NCI-H187 (cell line): ENCODE results near the gene TRDMT1.
A peak's percentile ranks its signal among the peaks of the same experiment; 100 is the strongest.

Source experiments
- DNase-seq, 2 experiments: peaks; one replicate each; lab custom pipeline; 2025; lab: John Stamatoyannopoulos, UW

The TRDMT1 gene, protein sequence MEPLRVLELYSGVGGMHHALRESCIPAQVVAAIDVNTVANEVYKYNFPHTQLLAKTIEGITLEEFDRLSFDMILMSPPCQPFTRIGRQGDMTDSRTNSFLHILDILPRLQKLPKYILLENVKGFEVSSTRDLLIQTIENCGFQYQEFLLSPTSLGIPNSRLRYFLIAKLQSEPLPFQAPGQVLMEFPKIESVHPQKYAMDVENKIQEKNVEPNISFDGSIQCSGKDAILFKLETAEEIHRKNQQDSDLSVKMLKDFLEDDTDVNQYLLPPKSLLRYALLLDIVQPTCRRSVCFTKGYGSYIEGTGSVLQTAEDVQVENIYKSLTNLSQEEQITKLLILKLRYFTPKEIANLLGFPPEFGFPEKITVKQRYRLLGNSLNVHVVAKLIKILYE

DNA sequence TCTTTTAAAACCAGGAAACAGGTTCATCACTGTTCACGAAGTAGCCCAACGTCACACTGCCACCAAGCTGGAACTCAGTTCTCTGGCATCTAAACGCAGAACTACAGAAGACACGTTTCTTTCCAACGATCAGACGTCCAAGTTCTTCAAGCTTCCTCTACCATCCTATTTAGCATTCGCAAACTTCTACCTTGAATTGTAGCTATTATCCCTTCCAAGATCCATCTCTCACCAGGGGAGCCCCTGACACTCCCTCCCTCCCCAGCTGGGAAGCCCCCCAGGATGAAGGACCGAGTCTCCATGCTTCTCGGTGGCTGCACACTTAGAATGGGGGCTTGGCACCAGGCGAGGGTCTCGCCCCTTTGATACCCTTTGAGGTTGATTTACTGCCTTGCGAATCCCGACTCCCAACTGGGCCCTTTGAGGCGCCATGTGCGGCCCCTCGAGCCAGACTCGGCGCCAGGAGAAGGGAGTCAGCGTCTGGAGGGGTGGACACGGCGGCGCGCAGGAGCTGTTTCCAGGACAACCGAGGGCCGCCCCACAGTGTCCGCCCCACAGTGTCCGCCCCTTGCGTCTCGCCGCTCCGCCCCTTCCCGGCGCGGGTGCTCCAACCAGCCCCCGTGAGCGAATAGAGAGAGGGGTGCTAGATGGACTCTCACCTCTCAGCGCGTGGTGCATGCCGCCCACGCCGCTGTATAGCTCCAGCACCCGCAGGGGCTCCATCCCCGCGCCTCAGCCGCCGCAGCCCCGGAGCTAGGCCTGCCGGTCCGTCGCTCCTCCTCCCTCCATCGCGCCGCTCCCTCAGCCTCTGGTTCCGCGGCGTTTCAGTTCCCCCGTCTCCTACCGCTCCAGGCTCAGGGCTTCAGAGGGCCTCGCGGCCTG, at the start of gene TRDMT1:
Gene TRDMT1 (minus strand): TSS at position 761 of the 882 bp plus-strand sequence. CDS start 38 bp downstream, at position 723.
- peak; percentile 30 to 46 for DNase-seq

DNA sequence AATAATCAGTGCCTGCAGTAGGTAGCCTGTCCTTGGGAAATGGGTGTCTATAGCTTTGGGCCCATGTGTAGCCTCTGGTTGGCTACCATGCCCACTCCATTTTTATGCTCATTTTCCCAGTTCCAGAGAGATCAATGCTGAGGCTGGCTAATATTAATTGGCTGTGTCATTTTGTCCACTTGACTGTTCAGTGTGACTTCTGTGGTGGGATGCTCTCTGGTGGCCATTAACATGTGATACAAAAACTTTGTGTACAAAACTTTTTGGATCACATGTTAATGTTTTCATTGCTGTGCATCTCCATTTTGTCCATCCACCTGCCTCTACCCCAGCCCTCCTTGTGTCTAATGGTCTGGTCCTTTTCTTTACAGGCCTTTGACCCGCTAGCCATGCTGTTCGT, 49.3 kb upstream of the TRDMT1 start:
- DNase-seq: no peak

DNA sequence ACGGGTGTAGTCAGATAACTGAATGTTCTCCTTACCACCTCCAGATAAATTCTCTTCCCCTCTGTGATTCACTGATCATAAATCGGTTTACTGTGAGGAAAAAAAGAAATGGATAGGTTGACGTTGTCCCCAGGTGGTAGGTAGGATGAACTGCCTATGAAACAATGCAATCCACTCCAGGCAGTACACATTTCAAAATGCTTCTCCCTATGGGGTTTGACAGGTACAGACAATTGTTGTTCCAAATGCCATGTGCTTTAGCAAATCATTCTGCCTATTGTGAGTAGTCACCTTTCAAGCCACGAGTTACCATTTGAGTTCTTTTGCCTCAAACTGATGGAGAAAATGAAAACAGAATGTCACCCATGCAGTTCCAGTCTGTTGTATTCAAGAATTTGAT, 48.3 kb upstream of the TRDMT1 start:
- DNase-seq: no peak

DNA sequence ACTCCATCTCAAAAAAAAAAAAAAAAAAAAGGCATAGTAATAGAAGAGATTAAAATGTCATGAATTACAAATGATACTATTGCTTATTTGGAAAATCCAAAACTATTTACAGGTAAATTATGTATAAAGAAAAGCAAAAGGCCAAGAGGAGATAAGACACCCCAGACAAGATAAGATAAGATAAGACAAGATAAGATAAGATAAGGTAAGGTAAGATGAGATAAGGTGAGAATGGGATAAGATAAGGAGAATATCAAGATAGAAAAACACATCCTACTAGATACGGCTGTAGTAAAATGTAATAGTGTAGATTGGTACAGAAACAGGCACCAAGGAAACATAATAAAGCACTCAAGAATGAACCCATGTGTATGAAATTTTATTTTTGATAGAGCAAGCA, 47.5 kb upstream of the TRDMT1 start:
- no peak for DNase-seq

DNA sequence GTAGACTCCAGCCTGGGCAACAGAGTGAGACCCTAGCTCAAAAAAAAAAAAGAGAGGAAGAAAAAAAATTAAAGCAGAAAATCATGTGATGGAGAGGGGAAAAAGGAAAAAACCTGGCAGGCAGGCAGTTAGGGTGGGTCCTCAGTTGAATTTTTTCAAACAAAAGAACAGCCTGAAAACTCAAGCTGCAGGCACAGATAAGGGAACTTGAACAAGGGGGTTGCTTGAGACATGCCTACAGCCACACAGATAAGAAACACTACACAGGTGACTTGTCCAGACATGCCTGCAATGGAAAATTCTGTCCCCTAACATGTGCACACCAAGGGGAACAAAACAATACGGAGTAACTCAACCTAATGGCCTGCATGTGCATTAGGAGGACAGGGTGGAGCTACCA, 45.7 kb upstream of the TRDMT1 start:
- DNase-seq: no peak

DNA sequence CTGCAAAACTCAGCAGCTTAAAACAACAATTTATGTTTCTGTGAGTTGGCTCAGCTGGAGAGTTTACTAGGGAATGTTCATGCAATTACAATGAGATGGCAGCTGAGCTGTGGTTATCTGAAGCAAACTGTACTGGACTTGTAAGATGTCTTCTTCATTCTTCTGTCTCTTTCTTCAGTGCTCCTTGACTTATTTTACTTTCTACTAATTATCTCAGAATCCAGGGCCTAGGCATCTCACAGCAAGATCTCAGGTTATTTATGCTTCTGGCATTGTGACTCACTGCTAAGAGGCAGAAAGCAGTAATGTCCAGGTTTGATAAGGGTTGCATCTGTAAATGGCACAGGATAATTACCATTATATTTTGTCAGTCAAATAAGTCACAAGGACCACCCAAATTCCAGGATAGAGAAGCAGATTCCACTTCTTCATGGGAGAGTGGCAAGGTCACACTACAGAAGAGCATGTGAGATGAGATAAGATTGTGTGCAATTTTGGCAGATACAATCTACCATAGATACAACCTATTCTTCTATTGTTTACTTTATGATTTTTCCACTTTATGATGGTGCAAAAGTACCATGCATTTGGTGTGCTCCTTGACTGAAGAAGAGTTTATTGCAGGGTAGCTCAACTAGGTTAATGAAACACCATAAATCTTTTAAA, 43.4 kb upstream of the TRDMT1 start:
- no peak for DNase-seq

DNA sequence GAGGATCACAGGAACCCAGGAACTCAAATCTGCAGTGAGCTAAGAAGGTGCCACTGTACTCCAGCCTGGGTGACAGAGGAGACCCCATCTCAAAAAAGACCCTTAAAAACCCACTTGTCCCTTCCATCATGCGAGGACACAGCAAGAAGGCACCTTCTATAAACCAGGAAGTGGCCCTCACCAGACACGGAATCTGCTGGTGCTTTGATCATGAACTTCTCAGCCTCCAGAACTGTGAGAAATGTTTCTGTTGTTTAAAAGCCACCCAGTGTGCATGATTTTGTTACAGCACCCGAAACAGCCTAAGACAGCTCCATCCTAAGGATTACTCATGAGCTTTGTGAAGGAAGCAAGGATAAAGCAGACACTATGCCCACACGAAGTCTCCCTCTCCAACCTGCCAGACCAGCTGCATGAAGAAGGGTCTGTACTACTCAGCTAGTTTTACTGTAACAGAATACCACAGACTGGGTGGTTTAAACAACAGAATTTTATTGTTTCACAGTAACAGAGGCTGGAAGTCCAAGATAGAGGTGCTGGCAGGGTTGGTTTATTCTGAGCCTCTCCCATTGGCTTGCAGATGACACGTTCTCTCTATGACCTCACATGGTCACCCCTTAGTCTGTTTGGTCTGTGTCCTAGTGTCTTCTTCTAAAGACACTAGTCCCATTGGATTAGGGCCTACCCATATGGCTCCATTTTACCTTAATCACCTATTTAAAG, 40.3 kb upstream of the TRDMT1 start:
- no peak for DNase-seq

DNA sequence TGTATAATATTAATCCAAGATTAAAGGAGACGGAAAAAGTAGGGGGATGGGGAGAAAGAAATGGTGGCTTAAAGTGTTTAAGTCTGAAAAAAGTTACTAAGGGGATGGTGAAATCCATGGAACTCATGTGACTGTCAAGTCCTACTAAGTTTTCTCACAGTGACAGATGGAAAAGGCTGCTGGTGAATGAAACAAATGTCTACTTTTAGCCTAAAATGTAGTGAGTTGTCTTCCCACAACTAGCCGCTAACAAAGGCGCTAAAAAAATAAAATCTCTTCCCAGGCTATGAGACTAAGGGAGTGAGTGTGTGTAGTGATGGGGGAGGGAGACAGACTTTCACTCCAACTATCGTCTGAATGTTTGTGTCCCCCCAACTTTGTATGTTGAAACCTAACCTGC, 39.1 kb upstream of the TRDMT1 start:
- DNase-seq: no peak

DNA sequence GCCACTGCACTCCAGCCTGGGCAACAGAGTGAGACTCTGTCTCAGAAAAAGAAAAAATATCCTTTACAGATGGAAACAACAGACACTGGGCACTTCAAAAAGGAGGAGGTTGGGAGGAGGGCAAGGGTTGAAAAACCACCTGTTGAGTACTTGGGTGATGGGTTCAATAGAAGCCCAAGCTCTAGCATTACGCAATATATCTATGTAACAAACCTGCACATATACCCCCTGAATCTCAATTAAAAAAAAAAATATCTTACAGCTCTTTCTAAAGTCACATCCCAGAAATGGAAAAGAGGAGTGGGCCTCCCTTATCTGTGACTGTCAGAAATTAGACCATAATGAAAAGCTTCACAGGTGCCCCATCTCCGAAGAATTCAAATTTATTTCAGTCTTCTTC, 38.6 kb upstream of the TRDMT1 start:
- no peak for DNase-seq

DNA sequence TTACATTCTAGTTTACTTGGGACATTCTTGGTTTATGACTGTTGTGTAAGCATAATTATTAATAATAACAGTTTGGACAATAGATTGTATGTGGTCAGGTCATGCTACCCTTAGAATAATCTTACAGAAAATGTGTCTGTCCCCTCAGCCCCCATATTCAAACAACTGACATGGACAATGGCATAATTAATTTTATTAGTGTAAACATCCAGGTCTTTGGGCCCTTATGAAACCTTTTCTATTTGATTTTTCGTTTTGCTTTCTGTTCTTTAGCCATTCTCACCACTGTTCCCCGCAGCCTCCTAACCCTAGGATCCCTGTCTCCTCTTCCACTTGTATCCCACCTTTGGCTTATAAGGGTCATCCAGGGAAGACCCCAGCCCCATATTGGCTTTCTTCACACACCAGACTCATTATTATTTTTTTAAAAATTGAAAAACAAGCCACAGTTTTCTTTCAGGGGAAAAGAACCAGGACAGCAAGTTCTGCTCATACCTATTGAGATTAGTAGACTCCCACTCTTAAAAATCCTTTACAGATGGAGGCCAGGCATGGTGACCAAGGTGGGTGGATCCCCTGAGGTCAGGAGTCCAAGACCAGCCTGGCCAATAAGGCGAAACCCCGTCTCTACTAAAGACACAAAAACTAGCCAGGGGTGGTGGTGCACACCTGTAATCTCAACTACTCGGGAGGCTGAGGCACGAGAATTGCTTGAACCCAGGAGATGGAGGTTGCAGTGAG, 38.0 kb upstream of the TRDMT1 start:
- DNase-seq: no peak

DNA sequence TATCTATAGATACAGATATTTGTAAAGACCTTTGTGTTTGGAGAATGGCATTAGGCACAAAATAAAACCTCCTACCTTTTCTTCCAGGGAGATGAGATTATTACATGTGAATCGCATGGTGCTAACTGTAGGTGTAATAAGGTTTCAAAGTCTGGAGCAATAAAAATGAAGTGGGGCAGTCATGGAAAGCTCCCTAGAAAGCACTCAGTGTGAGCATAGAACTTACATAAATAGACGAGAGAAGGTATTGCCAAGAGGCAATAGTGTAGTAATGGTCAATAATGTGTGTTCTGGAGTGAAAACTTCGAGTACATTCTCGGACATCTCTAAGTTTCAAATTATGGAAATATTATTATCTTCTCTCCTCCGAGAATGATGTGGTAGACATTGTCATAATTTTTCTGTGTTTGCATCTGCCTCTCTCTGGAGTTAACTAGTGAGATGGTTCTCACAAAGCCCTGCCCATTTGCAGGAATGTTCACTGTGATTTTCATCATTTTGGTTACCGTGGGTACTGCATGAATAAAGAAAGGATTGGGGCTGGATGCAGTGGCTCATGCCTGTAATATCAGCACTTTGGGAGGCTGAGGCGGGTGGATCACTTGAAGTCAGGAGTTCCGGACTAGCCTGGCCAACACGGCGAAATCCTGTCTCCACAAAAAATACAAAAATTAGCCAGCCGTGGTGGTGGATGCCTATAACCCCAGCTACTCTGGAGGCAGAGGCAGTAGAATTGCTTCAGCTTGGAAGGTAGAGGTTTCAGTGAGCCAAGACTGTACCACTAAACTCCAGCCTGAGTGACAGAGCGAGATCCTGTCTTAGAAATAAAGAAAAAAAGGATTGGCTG, 37.2 kb upstream of the TRDMT1 start:
- no peak for DNase-seq

DNA sequence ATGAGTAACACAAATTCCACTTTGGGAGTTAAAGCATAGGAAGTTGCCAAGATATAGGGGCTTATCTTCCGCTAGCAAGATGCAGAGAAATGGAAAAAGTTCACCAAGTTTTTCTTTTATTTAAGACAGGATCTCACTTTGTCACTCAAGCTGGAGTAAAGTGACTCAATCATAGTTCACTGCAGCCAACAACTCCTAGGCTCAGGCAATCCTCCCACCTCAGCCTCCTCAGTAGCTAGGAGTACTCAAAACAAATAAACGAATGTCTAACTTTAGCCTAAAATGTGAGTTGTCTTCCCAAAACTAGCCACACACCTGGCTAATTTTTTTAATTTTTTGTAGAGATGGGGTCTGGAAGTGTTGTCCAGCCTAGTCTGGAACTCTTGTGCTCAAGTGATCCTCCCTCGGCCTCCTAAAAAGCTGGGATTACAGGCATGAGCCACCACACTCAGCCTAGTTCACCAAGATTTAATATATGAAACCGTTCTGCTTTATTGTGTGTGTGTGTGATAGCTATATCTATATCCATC, 36.5 kb upstream of the TRDMT1 start:
- no peak for DNase-seq

DNA sequence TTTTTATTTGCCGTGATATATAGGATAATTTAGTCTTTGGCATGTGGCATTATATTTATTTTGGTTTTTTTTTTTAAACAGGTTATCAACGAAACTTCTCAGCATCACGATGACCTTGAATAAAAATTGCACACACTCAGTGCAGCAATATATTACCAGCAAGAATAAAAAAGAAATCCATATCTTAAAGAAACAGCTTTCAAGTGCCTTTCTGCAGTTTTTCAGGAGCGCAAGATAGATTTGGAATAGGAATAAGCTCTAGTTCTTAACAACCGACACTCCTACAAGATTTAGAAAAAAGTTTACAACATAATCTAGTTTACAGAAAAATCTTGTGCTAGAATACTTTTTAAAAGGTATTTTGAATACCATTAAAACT, 35.7 kb upstream of the TRDMT1 start:
- no peak for DNase-seq

DNA sequence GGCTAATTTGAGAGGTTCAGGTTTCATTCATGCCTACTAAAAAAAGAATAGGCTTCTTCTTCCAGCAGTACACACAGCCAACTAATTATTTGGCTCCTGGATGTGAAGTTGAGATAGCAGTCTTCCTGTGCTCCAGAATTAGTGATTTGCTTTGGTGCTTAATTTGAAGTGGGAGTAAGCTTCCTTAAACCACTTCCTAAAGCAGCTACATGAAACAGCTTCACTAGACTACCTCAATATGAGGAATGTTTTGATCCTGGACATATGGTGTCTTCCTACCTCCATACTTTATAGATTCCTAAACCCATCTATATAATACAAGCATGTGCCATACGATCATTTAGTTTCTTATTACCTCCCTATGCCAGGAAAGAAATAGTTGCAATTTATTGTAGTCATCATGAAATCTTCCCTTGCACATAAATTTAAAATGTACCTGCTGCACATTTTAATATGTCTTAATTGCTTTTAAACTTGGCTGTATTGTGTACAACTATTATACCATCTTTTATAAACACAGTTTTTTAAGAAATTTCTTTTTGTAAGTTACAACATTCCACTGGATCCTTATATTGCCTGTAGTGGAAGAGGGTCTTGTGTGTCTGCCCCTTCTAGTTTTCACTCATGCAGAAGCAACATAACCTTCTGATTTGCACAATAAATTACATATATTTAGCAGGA, 35.1 kb upstream of the TRDMT1 start:
- no peak for DNase-seq

DNA sequence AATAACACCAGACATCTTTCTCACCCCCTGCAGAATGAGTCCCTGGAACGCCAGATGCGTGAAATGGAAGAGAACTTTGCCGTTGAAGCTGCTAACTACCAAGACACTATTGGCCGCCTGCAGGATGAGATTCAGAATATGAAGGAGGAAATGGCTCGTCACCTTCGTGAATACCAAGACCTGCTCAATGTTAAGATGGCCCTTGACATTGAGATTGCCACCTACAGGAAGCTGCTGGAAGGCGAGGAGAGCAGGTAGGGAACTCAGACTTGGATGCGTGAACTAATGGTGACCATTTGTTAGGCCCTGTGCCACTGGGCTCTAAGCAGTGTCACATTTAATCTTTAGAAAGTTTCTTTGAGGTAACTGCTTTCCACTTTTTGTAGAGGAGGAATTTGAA, 33.7 kb upstream of the TRDMT1 start:
- no peak for DNase-seq

DNA sequence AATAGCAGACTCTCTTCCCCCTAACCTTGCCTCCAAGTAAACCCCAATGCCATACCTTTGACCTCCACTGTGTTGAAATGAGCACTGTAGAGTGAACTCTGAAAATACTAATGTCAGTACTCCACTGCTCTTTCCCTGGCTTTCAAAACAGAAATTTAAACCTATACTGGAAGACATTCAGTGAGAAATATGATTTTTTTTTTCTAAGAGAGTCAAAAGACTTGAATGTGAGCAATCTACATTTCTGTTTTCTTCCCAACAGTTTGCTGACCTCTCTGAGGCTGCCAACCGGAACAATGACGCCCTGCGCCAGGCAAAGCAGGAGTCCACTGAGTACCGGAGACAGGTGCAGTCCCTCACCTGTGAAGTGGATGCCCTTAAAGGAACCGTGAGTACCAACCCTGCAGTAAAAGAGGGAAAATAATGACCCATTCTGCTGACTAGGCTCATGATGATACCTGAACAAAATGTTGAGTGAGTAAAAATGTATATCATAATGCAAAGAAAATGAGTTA, 33.0 kb upstream of the TRDMT1 start:
- no peak for DNase-seq

DNA sequence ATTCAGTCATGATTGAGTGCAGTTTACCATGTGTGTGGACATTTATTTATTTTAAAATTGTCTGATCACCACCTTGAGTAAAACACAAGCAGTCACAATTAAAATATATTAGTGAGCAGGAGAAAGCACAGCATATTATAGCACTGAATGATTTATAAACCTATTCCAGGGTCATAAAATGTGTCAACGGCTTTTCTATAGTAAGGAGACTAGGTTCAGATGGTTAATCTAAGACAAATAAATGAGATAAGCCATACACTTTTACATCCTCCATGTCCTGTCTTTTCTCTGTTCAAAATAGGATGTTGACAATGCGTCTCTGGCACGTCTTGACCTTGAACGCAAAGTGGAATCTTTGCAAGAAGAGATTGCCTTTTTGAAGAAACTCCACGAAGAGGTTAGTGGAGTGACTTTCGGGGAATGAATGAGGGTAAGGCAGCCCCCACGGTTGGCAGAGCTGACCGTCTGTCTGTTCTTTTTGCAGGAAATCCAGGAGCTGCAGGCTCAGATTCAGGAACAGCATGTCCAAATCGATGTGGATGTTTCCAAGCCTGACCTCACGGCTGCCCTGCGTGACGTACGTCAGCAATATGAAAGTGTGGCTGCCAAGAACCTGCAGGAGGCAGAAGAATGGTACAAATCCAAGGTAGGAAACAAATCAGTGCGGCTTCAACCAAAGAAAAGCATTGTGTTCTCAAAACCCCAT, 32.0 kb upstream of the TRDMT1 start:
- no peak for DNase-seq

DNA sequence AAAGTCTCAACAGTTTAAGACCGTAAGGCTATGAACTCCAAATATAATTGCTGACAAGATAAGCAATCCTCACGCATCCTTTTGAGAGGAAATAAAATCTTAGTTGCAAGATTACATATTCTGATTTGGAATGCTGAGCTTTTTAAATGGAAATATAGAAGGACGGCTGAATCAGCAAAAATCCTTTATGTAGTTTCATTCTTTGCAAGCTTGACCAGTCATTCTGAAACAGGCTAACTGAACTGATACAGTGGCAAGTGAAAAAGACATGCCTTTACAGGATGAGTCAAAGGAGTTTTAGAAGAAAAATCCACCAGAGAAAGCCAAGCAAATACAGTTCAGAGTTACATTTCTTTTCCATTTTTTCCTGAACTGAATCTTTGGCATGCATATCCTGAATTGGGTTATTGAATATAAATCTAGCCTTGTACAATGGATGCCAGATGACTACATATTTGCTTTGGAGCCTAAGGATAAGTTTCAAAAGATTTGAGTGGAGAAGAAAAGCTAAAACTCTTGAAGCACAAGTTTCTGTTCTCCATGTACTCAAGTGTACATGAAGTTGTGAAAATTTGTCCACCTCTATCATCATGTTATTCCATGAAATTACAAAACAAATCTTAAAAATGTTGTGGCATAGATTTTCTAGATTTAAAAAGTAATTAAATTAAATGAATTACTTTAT, 30.9 kb upstream of the TRDMT1 start:
- DNase-seq: no peak
